Activated CD4-positive, alpha-beta T cell treated with anti-CD3 and anti-CD28 coated beads, Interleukin-2, amount 50 U/mL, for 4 hours (primary cell): ENCODE results near the gene ERVV-1.
"Not testable (repeated sequence)": the region's sequence is repeated elsewhere in the genome, so short reads cannot be mapped to it uniquely, and the experiment has no call there.

Experiments used
- DNase-seq, 2 experiments: peaks; one replicate each; pipeline ENCODE4 v3.0.0-alpha.2; 2020

The ERVV-1 gene, protein sequence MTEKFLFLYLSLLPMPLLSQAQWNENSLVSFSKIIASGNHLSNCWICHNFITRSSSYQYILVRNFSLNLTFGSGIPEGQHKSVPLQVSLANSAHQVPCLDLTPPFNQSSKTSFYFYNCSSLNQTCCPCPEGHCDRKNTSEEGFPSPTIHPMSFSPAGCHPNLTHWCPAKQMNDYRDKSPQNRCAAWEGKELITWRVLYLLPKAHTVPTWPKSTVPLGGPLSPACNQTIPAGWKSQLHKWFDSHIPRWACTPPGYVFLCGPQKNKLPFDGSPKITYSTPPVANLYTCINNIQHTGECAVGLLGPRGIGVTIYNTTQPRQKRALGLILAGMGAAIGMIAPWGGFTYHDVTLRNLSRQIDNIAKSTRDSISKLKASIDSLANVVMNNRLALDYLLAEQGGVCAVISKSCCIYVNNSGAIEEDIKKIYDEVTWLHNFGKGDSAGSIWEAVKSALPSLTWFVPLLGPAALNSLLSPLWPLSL

DNA sequence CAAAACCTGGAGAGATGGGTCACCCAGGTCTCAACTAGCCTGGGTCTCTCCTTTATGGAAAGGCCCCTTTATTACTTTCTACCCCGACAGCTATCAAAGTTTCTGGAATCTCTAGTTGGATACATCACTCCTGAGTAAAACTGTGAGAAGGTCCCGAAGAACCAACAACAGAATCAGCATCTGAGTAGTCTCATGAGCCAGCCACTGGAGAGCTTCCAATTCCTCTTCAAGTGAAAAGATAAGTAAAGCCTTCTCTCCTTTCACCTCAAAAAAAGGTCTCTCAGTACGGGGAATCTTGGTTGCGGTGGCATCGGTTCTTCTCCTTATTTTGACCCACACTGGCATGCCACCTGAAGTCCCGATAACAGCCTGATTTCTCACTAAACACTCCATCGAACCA is at the start of gene ERVV-1:
TSS of gene ERVV-1 (plus strand) at position 301 of the 400 bp plus-strand sequence. CDS start 170 bp downstream, outside the sequence.
- DNase-seq: no peak

DNA sequence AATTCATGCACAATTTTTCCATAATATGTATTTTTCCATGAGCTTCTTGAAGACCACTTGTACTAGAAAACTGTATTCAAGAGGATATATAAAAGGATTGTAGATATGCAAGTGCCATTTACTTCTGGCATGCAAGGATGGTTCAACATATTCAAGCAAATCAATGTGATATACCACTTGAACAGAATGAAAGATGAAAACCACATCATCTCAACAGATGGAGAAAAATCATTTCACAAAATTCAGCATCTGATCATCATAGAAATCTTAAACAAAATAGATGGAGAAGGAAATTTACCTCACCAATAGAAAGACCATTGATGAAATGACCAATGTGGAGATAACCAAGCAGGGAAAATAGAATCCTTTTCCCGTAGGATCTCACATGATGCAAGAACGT is 45.9 kb upstream of the ERVV-1 start:
- DNase-seq: no peak

DNA sequence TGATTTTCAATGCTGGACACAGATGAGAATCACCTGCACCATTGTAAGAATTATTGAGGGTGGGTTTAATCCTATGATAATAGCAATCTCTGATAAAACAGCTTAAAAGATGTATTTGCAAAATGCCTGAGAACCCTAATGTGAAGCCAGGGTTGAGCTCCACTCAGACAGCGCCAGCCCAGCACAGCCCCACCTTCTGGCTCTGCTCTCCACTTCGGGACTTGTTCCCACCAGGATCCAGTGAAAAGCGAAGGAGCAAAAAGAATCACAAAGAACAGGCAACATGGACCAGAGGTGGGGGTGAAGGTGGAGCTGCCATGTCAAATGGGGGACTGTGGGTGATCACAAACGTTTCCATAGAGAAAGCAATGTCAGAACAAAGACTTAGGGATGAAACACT is 32.4 kb upstream of the ERVV-1 start:
- DNase-seq: no peak

DNA sequence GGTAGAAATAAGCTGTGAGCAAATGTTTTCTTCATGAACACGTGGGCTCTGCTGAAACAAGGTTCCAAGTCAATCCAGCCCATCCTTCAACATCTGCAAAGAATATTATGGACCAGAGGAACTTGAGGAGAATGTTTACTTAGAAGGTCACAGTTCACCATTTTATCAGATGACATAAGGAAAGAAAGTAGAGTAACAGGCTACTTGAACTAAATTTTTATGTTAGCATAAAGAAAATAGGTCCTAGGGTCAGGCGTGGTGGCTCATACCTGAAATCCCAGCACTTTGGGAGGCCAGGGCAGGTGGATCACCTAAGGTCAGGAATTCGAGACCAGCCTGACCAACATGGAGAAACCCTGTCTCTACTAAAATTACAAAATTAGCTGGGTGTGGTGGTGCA is 30.6 kb upstream of the ERVV-1 start:
- not testable (repeated sequence) for DNase-seq

DNA sequence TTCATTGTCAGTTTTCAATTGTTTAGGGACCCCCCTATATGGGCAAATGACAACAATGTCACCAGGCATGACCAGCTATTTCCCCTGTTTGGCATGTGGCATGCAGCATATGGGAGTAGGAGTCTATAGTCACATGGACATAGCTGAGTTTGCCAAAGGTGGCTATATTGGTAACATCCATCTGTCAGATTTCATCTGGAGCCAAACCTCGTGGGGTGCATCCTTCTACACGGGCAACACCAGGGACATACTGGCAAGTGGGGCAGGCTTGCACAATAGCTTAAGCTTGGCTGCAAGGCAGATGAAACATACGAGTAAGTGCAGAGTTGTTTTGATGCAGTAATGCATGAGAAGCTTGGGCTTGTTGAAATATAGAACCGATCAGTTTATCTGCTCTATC is 26.5 kb upstream of the ERVV-1 start:
- no peak for DNase-seq

DNA sequence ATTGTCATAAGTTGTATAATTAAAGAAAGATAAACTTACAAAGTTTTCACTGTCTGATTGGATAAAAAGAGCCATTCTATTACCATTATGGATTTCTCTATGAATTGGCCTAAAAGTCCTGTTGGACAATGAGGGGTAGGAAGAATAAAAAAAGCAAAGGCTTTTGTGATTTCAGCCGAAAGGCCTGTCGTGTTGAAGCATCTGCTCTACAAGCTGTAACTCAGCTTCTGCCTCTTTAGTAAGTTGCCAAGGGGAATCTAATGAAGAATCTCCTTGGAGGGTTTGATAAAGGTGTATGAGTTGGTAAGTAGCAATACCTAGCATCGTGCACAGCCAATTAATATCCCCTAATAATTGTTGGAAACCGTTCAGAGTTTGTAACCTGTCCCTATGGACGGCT is 25.2 kb upstream of the ERVV-1 start:
- no peak for DNase-seq

DNA sequence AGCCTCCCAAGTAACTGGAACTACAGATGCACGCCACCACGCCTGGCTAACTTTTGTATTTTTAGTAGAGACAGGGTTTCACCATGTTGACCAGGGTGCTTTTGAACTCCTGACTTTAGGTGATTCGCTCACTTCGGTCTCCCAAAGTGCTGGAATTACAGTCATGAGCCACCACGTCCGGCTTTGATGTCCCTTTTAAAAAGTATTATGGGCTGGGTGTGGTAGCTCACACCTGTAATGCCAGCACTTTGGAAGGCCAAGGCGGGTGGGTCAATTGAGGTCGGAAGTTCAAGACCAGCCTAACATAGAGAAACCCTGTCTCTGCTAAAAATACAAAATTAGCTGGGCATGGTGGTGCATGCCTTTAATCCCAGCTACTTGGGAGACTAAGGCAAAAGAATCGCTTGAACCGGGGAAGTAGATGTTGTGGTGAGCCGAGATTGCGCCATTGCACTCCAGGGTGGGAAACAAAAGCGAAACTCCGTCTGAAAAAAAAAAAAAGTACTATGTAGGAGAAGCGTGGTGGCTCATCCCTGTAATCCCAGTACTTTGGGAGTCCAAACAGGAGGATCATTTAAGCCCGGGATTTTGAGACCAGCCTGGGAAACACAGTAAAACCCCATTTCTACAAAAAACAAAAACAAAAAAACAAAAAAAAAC is 22.8 kb upstream of the ERVV-1 start:
- DNase-seq: no peak

DNA sequence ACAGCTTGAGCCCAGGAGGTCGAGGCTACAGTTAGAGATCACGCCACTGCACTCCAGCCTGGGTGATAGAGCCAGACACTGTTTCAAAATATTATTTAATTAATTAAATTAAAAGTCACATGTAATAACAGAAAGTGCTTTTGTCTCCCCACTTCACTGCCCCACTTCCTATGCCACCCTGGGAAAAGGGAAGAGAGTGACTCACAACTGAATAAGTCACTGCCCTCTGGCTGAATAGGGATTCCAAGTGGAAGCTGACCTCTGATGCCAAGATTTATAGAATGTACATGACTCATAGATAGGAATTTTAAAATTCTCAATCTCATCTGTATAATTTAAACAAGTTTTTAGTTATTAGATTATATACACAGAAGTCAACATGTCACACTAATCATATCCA is 22.2 kb upstream of the ERVV-1 start:
- DNase-seq: no peak

DNA sequence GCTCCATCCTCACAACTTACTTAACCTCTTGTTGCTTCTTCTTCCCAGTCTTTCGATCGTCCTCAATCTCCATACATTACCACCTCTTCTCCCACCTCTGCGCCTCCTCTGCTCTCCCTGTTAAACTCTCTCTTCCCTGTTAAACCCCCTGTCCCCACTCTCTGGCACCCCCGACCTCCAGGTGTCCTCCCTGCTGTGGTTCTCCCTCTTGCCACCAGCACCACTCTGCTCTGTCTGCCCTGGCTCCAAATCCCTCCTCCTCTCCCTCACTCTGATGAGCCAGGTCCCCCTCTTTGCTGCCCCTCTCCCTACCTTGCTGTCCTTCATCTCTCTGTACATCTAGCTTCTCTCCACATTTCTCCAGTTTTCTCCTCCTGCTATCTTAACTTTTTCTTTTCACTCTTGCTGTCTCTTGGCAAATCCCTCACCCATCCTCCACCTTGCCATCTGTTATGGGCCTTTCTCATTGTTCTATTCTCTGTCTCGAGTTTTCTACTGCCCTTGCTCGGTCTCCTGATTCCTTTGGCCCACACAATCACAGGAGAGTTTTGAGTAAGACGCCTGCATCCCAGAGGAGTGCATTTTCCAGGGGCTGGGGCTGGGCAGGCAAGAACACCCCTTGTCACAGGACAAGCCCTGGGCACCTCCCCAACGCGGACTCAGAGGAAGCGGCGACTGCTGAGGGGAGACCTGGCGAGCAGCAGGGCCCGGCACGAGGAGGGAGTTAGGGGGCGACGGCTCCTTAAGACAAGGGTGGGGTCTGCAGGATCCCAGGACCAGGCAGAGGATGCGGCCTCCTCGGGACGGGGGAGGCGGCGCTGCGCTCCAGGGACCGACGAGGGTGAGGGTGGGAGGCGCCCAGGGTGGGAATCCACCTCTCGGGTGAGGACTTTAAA is 21.4 kb upstream of the ERVV-1 start:
- no peak for DNase-seq

DNA sequence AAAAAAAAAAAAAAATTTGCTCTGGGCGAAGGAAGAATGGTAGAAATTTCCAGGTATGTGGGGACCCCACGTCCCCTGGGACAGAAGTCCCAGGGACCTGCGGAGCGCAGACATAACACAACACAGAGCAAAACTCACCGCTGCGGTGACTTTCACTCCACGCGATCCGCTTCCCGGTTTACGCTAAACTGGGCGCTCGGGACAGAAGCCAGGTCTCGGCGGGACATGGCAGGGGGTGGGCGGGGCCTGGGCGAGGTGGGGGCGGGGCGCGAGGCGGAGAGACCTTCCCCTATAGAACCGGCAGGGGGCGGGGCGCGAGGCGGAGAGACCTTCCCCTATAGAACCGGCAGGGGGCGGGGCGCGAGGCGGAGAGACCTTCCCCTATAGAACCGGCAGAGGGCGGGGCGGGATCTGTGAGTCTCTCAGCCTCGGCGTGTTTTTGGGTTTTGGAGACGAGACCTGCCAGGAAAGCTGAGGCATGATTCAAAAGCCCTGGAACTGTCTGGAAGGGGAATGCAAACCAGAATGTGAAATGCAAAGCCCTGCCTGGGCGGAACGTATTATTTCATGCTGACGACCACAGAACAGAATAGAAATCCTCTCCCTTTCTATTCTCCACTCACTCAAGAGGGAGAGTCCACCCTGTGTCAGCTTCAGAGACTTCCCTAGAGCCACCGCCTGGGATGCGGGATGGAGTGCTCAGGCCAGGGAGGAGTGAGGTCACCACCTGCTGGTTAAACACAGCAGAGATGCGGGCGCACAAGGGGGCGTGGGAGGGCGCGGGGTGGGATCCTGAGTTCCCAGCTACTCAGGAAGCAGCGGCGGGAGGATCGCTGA is 20.2 kb upstream of the ERVV-1 start:
- peak; percentile 73 for DNase-seq

DNA sequence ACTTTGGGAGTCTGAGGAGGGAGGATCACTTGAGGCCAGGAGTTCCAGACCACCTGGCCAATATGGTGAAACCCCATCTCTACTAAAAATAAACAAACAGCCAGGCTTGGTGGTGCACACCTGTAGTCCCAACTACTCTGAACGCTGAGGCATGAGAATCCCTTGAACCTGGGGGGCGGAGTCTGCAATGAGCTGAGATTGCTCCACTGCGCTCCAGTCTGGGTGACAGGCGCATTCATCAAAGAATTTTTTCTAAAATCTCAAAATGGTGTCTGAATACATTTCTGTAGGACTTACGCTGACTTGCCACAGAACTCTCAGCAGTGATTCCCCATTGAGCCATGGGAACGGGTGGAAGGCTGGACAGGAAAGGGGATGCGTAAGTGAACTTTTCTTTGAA is 18.0 kb upstream of the ERVV-1 start:
- no peak for DNase-seq

DNA sequence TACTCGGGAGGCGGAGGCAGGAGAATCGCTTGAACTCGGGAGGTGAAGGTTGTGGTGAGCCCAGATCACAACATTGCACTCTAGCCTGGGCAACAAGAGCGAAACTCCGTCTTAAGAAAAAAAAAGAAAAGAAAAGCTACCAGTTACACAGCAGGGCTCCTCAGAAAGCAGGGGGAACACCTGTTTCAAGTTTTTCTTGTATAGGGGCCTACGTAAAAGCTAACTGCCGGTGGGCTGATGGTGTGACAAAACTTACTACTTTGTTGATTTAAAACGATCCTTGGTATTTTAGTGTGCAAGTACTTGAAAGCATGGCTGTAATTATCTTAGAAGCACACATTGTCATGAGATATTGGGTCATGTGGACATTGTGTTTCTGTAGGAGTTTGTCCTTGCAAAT is 15.7 kb upstream of the ERVV-1 start:
- no peak for DNase-seq

DNA sequence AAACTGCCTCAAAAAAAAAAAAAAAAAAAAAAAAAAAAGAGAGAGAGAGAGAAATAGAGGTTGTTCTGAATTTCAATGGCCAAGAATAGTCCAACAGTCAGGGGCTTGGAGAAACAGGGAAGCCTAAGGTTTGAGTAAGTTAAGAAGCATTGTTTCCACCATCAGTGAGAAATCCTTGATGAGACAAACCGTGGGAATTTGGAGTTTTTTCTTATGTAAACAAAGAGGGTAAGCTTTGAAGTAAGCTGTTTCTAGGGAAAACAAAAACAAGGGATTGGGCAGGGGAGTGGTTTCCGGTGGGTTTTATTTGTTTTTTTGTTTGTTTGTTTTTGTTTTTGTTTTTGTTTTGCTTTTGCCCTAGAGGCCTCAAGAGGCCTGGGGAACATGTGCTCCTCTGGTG is 11.2 kb upstream of the ERVV-1 start:
- no peak for DNase-seq

DNA sequence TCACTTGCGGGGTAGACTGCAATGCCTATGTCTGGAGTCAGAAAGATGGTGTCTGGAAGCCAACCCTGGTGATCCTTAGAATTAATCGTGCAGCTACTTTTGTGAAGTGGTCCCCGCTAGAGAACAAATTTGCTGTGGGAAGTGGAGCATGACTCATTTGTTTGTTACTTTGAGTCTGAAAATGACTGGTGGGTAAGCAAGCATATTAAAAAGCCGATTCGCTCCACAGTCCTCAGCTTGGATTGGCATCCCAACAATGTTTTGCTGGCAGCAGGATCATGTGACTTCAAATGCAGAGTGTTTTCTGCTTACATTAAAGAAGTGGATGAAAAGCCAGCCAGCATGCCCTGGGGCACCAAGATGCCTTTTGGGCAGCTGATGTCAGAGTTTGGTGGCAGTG is 9.5 kb upstream of the ERVV-1 start:
- DNase-seq: no peak

DNA sequence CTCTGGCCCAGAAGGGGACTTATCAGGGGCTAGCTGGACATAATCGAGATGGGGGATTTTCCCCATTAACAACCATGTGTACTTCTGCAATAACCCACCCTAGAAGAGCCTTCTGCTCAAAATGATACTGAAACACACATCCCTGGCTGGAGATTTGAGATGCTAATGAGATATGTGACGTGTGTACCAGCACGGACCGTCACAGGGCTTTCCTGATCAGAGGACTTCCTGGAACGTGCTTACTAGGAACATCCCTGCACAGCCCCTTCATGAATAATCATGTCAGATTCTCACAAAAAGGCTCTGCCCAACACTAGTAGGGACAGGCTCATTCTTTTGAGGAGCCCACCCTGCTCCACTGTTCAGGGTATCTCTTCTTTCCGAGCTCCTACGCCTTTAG is 6.5 kb upstream of the ERVV-1 start:
- no peak for DNase-seq

DNA sequence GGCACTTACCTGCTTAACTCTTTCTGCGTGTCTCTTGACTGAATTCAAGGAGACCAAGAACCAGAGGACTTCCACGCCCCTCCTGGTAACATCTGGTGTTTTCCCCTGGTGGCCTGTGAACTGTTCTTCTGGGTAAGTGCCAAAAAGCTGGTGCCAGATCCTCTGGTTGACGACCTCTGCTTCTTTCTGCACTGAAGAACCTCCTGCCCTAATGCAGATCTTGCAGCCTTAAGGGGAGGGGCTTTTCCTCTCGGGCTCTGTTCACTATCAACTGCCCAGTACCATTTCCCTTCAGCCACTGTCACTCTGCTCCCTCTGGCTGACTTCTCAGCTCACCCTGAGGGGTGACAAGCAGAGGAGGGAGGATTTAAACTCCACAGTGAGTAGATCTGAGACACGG is 6.1 kb upstream of the ERVV-1 start:
- DNase-seq: no peak

DNA sequence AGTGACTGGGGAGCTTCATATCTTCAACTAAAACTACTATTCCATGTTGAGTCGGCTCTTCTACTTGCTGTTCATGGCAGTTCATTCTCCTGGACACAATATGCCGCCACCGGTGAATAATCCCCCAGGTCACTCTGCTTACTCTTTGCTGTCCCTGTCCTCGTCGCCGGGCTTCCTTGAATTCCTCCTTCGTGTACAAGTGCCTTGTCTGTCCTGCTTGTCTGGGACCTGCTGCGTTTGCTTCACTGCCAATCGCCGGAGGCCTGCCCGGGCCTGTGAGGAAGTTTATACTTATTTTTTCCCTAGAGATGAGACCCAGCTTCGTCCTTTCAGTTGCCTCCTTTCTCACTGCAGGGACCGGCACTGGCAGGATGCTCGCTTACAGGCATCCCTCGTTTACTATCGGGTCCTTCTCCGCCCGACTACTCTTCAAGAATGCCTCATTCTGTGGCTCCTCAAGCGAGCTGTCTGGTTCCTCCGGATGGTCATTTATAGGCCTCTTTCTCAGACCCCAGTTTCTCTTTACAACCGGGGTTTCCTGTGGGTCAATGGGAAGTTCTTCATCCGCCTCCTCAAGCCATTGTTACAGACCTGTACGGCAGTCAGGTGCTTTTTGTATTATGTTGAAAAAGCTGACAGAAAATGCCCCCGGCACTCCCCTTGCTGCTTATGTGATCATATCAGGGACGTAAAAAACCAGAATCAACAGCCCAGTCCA is 5.5 kb upstream of the ERVV-1 start:
- DNase-seq: no peak

DNA sequence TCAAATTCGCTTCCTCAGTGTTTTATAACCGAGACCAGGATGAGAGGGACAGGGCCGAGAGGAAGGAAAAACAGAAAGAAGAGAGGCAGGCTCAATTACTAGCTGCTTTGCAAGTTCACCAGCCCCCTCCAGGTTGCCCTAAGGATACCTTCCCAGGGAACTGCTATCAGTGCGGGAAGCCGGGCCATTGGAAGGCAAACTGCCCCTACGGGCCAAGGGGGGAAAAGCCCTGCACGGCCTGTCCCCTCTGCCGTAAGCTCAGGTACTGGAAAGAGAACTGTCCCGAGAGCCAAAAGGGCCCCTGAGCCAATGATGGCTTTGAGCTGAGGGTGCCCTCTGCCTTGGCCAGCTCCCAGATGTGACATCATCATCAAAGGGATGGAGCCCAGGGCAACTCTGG is 3.2 kb upstream of the ERVV-1 start:
- no peak for DNase-seq

DNA sequence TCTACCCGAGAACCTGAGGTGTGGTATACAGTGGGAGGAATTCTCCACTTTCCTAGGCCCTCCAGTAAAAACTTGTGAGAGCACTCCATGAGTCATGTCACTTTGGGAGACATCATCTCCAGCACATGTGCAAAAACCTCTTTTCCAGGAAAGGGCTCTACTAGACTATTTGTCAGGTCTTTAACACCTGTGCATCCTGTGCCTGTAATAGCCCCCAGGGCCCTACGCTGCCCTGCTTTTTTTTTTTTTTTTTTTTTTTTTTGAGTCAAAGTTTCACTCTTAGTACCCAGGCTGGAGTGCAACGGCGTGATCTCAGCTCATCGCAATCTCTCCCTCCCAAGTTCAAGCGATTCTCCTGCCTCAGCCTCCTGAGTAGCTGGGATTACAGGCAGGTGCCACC is 1.7 kb upstream of the ERVV-1 start:
- DNase-seq: no peak

DNA sequence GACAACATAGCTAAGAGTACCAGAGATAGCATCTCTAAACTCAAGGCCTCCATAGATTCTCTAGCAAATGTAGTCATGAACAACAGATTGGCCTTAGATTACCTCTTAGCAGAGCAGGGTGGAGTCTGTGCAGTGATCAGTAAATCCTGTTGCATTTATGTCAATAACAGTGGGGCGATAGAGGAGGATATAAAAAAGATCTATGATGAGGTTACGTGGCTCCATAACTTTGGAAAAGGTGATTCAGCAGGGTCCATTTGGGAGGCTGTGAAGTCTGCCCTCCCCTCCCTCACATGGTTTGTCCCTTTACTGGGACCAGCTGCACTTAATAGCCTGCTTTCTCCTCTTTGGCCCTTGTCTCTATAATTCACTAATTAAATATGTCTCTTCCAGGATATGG is 1.4 kb downstream of the ERVV-1 start:
- DNase-seq: no peak

DNA sequence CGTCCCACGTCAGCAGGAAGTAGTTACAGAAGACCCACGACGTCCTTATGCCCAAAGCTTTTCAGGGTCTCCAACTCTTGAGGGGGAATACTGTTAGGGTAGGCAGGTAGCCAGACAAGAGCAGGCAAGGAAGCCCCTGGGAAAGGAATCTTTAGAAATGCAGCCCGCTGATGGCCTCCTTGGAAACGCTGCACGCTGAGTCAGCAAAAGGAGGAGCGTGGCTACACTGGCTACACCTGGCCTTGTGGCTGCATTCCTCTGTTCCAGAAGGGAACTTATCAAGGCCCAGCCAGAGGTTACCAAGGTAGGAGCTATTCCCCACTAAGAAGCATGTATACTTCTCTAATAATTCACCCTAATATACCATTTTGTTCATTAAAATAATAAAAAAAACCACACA is 2.0 kb downstream of the ERVV-1 start:
- no peak for DNase-seq

DNA sequence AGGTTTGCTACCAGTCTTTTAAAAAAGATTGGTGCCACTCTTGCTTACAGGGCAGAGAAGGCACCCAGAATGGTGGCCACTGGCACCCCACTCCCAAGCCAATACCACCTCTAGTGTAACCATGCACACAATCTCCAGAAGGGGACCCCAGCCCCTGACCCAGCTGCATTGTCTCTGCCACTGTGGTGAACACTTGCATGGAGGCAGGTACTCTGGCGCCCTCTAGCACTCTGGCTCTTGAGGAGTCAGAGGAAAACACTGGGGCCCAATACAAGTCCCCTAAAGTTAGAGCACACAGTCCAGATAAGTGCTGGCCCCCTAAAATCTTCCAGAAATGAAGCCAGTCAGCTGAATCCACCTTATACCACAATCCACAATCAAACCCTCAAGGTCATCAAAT is 6.0 kb downstream of the ERVV-1 start:
- DNase-seq: peak in 1 of 2 experiments; percentile 3
